CD4-positive, alpha-beta T cell treated with Interferon gamma for 1 hour (primary cell): ENCODE results near the gene ALG3.

Experiments
- DNase-seq: peaks from one replicate; pipeline ENCODE4 v3.0.0-alpha.2; 2020

Gene ALG3

GRCh38 chr3:184192889-184193288 is 55.9 kb downstream of the ALG3 start:
- no peak for DNase-seq
